ENCODE data around the gene PCNX4.

GRCh38 chr14:60089221-60089620 is 2.5 kb upstream of the PCNX4 start:
- TF ChIP-seq CTCF (IDR thresholded peaks at IDR 0.05; ENCODE audit: low read length) (no peak), EZH2 (IDR thresholded peaks at IDR 0.05; ENCODE audit: borderline replicate concordance, low read length) (no peak)

Measured in OCI-LY1 (cell line).